MV-4-11 (cell line): Measurements from ENCODE around the gene RNF4.

Experiments used
- DNase-seq: peaks from one replicate; lab custom pipeline; 2025; lab: John Stamatoyannopoulos, UW

Gene RNF4, protein sequence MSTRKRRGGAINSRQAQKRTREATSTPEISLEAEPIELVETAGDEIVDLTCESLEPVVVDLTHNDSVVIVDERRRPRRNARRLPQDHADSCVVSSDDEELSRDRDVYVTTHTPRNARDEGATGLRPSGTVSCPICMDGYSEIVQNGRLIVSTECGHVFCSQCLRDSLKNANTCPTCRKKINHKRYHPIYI

DNA sequence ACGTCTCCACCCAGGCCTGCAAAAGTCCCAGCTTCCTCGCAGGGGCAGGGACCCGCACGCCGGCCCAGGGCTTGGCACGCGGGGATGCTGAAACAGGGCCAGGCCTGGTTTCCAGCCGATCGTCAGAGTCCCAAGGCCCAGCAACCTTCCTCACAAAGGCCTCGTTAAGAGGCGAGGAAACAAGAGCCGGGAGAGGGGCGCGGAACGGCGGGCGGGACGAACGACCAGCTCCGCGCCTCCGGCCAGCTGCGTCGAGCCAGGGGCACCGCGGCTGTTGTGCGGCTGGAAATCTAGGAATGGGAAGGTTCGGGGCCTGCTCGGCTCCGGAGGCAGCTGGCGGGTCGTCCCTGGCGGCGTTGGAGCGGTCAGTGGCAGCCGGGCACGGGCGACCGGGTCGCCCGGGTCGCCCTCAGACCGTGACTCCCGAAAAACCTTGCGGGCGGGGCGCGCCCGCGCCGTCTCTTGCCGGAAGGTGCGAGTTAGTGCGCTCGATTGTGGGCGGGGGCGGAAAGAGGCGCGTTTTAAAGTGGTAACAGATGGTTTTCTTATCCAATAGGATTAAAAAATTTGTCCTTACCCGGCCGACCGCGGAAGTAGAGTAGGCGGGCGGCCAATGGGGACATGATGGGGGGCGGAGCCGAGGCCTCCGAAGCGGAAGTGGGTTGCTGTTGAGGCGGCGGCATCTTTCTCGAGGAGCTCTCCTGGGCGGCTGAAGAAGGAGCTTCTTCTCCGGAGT, at the start of gene RNF4:
Gene RNF4 (plus strand): TSS at position 651 of the 736 bp plus-strand sequence. CDS start 21,388 bp downstream, outside the sequence.
- DNase-seq: peak; percentile 97

- peak; percentile 74 for DNase-seq
Observed at GRCh38 chr4:2419814-2420213, 49.1 kb upstream of the RNF4 start.

- DNase-seq: no peak
Observed at GRCh38 chr4:2421928-2422327, 47.0 kb upstream of the RNF4 start.

DNA sequence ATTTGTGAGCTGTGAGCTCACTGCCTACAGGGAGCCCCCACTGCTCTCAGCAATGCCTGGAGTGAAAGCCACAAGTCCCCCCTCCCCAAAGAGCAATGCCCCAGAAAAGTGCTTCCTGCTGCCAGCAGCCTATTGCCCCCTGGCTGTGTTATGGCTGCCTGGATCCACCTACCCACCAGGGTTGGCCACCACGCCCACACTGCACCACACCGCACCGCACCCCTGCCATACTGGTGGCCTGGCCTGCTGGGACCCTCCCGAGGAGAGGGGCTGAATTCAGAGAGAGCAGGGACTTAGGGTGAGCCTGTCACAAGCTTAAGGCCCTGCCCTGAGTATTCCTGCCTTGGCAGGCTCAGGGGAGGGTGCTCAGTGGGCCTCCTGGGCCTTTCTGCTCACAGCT, 45.8 kb upstream of the RNF4 start:
- no peak for DNase-seq

DNA sequence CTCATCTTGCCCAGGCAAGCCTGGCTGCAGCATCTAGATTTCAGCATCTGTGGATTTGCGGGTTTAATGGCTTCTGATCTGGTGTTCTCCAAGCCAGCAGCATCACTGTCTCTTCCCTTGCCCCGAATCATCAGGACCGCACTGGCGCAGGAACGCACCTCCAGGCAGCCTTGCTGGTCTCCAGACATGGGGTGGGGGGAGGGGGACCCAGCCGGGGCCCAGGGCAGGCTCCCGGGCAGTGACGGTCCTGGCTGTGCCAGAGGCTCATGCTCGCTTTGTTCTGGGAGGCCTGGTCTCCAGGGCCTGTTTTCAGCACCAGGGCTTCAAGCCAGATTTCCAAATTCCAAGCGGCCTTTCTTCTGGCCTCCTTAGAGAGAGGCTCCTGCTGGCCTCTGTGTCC, 45.2 kb upstream of the RNF4 start:
- DNase-seq: no peak

- no peak for DNase-seq
Observed at GRCh38 chr4:2424581-2424980, 44.3 kb upstream of the RNF4 start.

GRCh38 chr4:2425386-2426068, 43.4 kb upstream of the RNF4 start:
- no peak for DNase-seq

DNA sequence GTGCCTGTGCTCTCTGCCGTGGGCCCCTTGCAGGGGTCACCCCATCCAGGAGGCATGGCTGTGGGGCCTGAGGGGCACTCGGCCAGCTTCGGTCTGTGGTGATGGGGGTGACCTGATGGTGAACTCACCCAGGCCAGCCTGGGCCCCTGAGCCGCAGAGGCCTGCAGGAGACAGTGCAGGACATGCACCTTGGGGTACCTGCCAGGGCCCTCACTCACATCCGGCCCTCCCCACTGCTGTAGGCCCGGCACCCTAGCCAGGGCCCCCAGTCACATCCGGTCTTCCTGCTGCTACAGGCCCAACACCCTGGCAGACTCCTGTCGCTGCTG, 42.9 kb upstream of the RNF4 start:
- DNase-seq: no peak

DNA sequence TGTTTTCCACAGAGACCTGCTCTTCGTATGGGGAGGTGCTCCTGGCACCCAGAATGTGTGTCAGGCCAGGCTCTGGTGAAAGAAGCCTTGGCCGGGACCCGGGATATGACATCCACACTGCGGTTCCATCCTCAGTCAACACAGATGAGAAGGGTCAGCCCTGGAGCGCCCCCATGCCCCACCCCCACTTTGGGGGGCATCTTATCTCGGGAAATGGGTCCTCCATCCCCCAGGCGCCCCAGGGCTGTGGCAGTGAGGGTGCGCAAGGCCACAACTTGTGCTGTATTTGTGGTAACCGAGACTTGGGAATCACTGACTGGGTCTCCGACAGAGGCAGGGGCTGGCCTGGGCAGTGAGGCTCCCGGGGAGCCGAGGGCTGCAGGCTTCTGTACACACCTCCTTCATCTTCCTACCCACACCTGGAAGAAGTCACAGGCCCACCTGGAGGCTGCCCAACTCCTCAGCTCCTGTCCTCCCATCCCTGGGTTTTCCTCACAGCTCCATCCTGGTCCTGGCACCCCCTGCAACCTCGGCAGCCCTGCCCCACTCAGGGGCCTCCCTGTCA, 42.1 kb upstream of the RNF4 start:
- no peak for DNase-seq

GRCh38 chr4:2427383-2428334, 41.2 kb upstream of the RNF4 start:
- DNase-seq: no peak

DNA sequence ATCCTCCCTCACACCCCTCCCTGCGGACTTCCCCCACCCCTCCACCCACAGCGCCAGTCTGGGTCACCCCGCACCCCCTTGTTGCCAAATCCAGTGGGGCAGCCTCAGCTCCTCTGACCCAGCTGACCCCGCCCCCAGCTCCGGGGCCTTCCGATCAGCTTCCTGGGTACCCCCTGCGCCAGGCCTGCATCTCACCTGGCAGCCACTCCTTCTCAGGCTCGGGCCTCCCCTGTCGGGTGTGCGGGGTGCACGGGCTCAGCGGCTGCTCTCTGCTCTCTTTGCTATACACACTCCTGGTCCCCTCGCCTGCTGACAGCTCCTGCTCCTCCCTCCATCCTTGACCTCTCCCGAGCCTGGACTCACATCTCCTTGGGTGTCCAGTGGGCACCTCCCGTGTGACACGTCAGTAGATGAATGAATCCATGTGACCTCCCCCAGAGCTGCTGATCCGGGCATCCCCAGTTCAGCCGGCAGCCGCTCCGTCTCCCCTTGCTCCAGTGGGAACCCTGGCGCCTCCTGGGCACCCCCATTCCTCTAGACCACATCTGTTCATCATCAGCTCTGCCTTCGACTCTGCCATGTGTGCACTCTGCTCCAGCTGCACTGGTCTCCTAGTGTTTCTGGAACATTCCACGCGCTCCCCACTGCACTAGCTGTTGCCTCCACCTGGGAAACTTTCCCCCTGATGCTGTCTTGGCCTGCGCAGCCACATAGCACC, 40.3 kb upstream of the RNF4 start:
- DNase-seq: no peak

GRCh38 chr4:2429945-2430757, 38.8 kb upstream of the RNF4 start:
- peak; percentile 42 for DNase-seq

DNA sequence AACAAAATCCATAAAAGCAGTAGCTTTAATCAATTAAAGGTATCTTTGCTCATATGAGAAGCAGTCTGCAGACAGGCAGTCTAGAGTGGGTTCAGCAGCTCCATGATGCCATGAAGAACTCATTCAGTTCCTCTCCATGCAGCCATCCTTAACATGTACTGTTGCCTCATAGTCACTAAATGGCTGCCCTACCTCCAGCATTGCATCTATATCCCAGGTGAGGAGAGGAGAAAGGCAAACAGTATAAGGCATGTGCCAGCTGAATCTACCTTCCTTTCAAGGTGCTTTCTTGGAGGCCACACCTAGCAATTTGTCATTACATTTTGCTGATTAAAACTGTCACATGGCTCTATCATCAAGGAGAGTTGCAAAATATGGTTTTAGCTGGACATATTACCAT, 36.9 kb upstream of the RNF4 start:
- no peak for DNase-seq

DNA sequence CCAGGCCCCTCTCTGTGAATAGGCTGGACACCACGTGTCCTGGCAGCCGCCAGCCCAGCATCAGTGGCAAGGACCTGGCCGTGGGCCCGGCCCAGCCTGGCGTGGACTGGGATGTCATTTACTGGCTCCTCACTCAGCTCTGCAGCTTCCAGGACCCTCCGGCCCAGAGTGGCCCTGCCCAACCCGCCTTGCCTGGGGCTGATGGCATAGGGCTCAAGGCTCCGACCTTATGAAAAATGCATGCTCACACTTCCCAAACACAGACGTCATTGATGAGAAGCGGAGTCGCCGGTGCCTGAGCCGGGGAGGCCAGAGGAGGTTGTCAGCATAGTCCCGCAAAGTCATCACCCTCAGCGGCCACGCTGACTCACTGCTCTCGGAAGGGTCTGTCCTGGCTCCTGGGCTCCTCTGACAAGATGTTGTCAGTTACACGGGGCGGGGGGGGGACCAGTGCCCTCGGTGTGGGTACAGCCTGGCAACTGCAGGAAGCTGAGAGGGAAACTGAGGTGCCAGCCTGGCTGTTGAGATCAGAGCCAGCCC, 35.8 kb upstream of the RNF4 start:
- DNase-seq: no peak

DNA sequence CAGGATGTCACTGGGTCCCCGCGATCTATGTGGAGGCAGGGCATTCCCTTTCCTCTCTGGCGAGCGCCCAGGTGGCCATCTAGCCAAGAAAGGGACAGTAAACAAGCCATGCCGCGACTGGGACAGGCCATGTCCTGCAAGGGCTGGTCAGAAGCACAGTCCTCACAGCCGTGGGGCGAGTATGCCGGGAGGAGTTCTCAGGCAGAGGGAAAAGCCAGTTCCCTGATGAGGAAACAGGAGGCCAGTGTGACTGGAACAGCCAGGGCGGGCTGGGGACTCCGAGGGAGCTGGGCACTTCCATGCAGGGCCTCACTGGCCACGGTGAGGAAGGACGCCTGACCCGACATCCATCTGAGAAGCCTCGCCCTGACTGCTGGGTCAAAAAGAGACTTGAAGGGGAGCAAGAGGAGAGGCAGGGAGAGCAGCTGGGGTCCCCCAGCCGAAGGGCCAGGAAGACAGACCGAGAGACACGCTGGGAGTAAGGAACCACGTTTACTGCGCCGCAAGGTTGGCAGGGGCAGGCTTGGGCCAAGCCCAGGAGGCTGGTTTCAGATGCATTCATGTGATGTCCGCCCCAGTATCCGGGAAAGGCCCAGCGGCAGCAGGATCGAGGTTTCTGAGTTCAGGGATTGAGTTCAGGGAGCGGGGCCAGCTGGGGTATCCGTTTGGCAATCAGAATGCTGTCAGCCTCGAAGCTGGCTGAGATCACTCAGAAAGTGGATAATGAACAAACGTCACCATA, 35.1 kb upstream of the RNF4 start:
- DNase-seq: no peak

GRCh38 chr4:2434420-2434819, 34.5 kb upstream of the RNF4 start:
- no peak for DNase-seq

- no peak for DNase-seq
Observed at GRCh38 chr4:2436301-2436700, 32.6 kb upstream of the RNF4 start.

GRCh38 chr4:2436761-2437474, 32.0 kb upstream of the RNF4 start:
- DNase-seq: no peak
